ENCODE data around the gene CAPZA2. TPM values are rescaled to one million over a fixed set of nuclear protein-coding genes. Genes with fewer than 3 reads are reported as not detected.

CAPZA2 gene
- total RNA-seq, 1 experiment from 2014 or later: 153 TPM

- DNase-seq (ENCODE audit: low spot score): no peak
- TF ChIP-seq ZBTB43 (CRISPR knock-in tag; IDR thresholded peaks at IDR 0.05): no peak
- TF ChIP-seq SMAD3 (CRISPR knock-in tag; IDR thresholded peaks at IDR 0.05; ENCODE audit: borderline replicate concordance): no peak
- no peak for TF ChIP-seq IRF2 (CRISPR knock-in tag; IDR thresholded peaks at IDR 0.05; ENCODE audit: borderline replicate concordance, low read depth)
- CTCF ChIA-PET: interaction anchor here (0.6 kb wide), 1 partner anchor 16 kb away, joined by 3 read pairs; no protein-coding TSS in a partner anchor
- H3K4me3 Mint-ChIP-seq: no peak overlapping the region
- no peak for ATAC-seq
- H3K27ac Mint-ChIP-seq: 0 out of 2 replicates have a peak overlapping the region, but pooled peaks have one; percentile 10
- POLR2A ChIA-PET: no interaction called here
- no peaks in the 10 kb centered on the region for H3K27me3 Mint-ChIP-seq (ENCODE audit: low read depth)
- H3K36me3 Mint-ChIP-seq: no peaks in the 10 kb centered on the region
- H3K9me3 Mint-ChIP-seq: no peaks in the 10 kb centered on the region
- H3K4me1 Mint-ChIP-seq: peaks cover 63% of the 10 kb centered on the region
Measured at GRCh38 chr7:116968631-116969030, 106.2 kb downstream of the CAPZA2 start.

- H3K4me3 Mint-ChIP-seq: 0 out of 2 replicates have a peak overlapping the region, but pooled peaks have one; percentile 10
- TF ChIP-seq ESRRA (CRISPR knock-in tag; IDR thresholded peaks at IDR 0.05; ENCODE audit: borderline replicate concordance) (no peak), RORB (CRISPR knock-in tag; IDR thresholded peaks at IDR 0.05) (no peak), MYBL2 (CRISPR knock-in tag; IDR thresholded peaks at IDR 0.05) (no peak), ELF4 (CRISPR knock-in tag; IDR thresholded peaks at IDR 0.05; ENCODE audit: low read depth) (no peak), TCF7 (CRISPR knock-in tag; IDR thresholded peaks at IDR 0.05; ENCODE audit: low read depth) (no peak), ETV6 (CRISPR knock-in tag; IDR thresholded peaks at IDR 0.05) (0 out of 2 replicates have a peak, but pooled peaks have one; percentile 43), HMGA2 (CRISPR knock-in tag; IDR thresholded peaks at IDR 0.05) (no peak), ZBTB21 (CRISPR knock-in tag; IDR thresholded peaks at IDR 0.05; ENCODE audit: borderline replicate concordance) (no peak)
- TF ChIP-seq, protein P1, sequence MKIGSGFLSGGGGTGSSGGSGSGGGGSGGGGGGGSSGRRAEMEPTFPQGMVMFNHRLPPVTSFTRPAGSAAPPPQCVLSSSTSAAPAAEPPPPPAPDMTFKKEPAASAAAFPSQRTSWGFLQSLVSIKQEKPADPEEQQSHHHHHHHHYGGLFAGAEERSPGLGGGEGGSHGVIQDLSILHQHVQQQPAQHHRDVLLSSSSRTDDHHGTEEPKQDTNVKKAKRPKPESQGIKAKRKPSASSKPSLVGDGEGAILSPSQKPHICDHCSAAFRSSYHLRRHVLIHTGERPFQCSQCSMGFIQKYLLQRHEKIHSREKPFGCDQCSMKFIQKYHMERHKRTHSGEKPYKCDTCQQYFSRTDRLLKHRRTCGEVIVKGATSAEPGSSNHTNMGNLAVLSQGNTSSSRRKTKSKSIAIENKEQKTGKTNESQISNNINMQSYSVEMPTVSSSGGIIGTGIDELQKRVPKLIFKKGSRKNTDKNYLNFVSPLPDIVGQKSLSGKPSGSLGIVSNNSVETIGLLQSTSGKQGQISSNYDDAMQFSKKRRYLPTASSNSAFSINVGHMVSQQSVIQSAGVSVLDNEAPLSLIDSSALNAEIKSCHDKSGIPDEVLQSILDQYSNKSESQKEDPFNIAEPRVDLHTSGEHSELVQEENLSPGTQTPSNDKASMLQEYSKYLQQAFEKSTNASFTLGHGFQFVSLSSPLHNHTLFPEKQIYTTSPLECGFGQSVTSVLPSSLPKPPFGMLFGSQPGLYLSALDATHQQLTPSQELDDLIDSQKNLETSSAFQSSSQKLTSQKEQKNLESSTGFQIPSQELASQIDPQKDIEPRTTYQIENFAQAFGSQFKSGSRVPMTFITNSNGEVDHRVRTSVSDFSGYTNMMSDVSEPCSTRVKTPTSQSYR (CRISPR knock-in tag; IDR thresholded peaks at IDR 0.05): no peak
- POLR2A ChIA-PET: interaction anchor here (1.1 kb wide), 1 partner anchor 15 kb away, joined by 5 read pairs; no protein-coding TSS in a partner anchor
- CTCF ChIA-PET: interaction anchor here (0.6 to 1.2 kb wide), 4 partner anchors 15 to 158 kb away, joined by 3 to 6 read pairs (median 3); no protein-coding TSS in a partner anchor
- DNase-seq (ENCODE audit: low spot score) (no peak), ATAC-seq (peak; percentile 56)
- H3K9me3 Mint-ChIP-seq: no peaks in the 10 kb centered on the region
- H3K27ac Mint-ChIP-seq: peak overlapping the region; percentile 86
- H3K4me1 Mint-ChIP-seq: peaks cover 61% of the 10 kb centered on the region
- H3K36me3 Mint-ChIP-seq: 0 out of 2 replicates have a peak, but pooled peaks cover 1% of the 10 kb centered on the region
- H3K27me3 Mint-ChIP-seq (ENCODE audit: low read depth): no peaks in the 10 kb centered on the region
Measured at GRCh38 chr7:116969371-116969902, 107.0 kb downstream of the CAPZA2 start.

GRCh38 chr7:116970238-116970910, 108.0 kb downstream of the CAPZA2 start:
- no peaks in the 10 kb centered on the region for H3K27me3 Mint-ChIP-seq (ENCODE audit: low read depth)
- H3K4me1 Mint-ChIP-seq: peaks cover 61% of the 10 kb centered on the region
- H3K27ac Mint-ChIP-seq: peak overlapping the region; percentile 40; the same call in 1 of the 2 replicates
- ATAC-seq (no peak), DNase-seq (ENCODE audit: low spot score) (no peak)
- CTCF ChIA-PET: interaction anchor here (0.5 to 1.2 kb wide), 4 partner anchors 15 to 157 kb away, joined by 3 to 6 read pairs (median 4); no protein-coding TSS in a partner anchor
- POLR2A ChIA-PET: interaction anchor here (1.1 kb wide), 1 partner anchor 16 kb away, joined by 5 read pairs; no protein-coding TSS in a partner anchor
- H3K36me3 Mint-ChIP-seq: peaks cover 6% of the 10 kb centered on the region
- H3K9me3 Mint-ChIP-seq: peaks cover 4% of the 10 kb centered on the region; the same call in 1 of the 2 replicates
- H3K4me3 Mint-ChIP-seq: no peak overlapping the region
- TF ChIP-seq SMAD4 (CRISPR knock-in tag; IDR thresholded peaks at IDR 0.05) (no peak), OVOL2 (CRISPR knock-in tag; IDR thresholded peaks at IDR 0.05; ENCODE audit: borderline replicate concordance) (no peak), ZNF416 (CRISPR knock-in tag; IDR thresholded peaks at IDR 0.05) (no peak), ZNF532 (CRISPR knock-in tag; IDR thresholded peaks at IDR 0.05; ENCODE audit: borderline replicate concordance) (no peak), CBFB (CRISPR knock-in tag; IDR thresholded peaks at IDR 0.05; ENCODE audit: low read depth) (no peak), GABPB1 (CRISPR knock-in tag; IDR thresholded peaks at IDR 0.05) (no peak)
- TF ChIP-seq, protein P2, sequence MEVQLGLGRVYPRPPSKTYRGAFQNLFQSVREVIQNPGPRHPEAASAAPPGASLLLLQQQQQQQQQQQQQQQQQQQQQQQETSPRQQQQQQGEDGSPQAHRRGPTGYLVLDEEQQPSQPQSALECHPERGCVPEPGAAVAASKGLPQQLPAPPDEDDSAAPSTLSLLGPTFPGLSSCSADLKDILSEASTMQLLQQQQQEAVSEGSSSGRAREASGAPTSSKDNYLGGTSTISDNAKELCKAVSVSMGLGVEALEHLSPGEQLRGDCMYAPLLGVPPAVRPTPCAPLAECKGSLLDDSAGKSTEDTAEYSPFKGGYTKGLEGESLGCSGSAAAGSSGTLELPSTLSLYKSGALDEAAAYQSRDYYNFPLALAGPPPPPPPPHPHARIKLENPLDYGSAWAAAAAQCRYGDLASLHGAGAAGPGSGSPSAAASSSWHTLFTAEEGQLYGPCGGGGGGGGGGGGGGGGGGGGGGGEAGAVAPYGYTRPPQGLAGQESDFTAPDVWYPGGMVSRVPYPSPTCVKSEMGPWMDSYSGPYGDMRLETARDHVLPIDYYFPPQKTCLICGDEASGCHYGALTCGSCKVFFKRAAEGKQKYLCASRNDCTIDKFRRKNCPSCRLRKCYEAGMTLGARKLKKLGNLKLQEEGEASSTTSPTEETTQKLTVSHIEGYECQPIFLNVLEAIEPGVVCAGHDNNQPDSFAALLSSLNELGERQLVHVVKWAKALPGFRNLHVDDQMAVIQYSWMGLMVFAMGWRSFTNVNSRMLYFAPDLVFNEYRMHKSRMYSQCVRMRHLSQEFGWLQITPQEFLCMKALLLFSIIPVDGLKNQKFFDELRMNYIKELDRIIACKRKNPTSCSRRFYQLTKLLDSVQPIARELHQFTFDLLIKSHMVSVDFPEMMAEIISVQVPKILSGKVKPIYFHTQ (CRISPR knock-in tag; IDR thresholded peaks at IDR 0.05): no peak

Data from WTC11 (cell line).